HS-27A (cell line): Measurements from ENCODE around the gene ALG6.

Experiments
- DNase-seq: peaks from one replicate; pipeline ENCODE4 v3.0.0-alpha.2; 2012; ENCODE audit warnings: low read depth, missing footprints

ALG6 gene

DNA sequence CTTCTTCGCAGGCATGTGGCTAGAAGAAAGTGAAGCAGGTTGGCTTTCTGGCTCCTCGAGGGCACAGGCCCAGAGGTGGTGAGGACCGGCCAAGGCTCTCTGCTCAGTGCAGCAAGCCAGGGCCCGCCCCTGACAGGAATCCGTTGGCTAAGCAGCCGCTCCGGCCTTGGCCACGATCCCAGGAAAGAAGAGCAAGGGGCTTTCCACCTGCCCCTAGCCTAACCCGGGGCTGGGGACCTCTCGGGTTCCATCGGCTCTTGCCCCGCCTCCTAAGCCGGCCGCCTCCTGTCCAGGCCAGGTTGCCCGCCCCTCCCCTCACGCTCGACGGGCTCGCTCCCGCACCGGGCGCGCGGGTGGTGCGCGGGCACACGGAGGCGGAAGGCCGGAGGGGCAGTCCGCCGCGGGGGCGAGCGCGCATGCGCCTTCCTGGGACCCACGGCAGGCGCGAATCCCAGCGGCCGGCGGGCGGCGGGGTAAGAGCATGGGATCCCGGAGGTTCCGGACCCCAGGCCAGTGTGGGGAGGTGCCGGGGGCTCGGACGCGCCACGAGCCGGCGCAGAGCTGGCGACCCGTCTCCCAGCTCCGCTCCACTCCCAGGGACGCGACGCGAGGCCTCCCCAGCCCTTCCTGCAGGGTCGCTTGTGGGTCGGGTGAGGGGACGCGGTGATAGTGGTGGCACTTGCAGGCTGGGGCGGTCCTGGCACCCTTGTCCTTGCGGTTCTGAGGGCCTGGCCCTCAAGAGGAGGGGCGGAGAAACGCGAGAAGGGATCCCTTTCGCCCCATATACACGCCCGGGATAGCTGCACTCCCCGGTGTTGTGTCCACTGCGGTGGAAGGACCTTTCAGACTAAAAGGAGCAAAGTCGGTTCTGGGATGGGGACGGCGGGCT, at the start of gene ALG6:
TSS of gene ALG6 (plus strand) at position 413 of the 889 bp plus-strand sequence. CDS start 3,351 bp downstream, outside the sequence.
- DNase-seq = peak; percentile 79

DNA sequence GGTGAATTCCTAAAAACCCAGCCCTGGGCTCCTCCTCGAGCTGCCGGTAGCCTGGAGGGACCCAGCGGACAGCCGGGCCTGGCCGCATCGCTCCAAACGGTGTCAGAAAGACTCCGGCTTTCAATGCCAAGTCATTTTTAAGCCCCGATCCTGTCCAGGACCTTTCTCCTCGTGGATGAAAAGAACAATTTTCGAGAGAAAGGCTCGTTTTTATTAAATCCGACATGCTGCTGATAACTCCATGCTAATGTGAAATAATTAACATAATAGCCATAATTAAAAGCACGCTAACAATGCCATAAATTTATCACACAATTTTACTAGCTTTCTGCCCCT, 49.6 kb upstream of the ALG6 start:
- no peak for DNase-seq

DNA sequence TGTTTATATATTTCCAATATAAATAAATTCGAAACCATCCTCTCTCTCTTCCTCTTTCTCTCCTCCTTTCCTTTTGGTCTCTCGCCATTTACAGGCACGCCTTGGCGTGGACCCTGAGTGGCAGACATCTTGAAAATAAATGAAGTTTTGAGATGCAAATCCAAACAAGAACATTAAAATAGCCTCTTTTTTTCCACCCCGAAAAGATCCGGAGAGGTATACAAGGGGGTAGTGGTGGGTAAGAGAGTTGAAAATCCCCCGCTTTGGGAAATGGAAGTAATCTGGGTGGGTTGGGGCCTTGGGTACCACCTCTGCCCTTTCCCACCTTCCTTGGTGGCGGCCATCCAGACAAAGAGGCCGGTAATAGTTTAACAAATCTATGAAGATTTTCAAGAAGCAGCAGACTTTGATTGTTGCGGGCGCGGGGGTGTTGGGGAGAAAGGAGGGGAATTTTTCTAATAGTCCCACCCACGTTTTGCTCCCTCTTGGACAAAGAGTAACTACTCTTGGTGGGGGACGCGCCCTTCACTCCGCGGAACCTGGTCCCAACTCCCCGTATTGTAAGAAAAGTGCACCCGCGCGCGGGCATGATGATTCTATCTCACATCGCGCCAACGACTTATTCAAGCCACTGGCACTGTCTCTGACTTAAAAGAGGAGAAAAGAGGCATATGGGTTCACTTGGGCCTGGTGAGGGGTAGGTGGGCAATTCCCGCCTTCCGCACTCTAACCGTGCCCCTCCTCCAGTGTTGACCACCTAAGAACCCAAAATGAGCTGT, 49.0 kb upstream of the ALG6 start:
- no peak for DNase-seq

DNA sequence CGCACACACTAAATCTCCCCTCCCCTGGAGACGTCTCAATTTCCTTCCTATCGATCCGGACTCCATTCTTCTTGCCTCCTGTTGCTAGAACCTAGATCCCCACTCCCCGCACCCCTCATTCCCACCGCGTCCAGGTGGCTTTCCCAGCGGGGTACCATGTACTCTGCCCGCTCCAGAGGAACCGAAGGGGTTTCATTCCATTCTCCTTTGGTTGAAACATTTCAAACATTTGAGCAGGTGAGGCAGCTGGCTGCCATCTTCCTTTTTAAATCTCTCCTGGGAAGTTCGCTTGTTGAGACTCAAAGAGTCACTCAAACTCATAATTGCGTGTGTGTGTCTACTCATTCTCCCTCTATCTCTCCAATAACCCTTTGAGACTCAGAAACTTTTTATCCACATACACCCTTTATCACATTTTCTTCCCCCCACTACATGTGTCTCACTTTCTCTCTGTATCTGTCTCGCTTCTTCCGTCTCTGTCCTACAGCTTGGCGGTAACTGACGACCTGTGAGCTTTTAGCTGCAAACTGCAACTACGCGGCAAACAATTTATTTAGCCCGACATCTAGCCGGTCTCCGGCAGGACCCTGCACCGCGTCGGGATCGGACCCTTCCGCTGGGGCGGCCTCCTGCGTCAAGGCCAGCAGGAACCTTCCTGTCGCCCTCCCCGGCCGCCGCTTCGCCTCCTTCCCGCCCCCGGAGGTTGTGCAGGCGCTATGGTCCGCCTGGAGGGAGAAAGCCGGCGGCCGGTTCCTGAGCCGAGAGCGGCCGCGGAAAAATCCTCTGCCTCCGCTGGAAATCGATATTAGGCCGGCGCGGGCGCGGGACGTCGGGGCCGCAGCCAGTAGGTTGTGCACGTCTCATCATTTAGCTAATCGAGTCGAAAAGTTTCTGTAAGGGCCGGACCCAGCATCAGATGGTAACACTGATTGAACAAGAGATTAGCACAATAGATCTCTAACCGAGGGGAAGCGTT, 48.1 kb upstream of the ALG6 start:
- DNase-seq = no peak

DNA sequence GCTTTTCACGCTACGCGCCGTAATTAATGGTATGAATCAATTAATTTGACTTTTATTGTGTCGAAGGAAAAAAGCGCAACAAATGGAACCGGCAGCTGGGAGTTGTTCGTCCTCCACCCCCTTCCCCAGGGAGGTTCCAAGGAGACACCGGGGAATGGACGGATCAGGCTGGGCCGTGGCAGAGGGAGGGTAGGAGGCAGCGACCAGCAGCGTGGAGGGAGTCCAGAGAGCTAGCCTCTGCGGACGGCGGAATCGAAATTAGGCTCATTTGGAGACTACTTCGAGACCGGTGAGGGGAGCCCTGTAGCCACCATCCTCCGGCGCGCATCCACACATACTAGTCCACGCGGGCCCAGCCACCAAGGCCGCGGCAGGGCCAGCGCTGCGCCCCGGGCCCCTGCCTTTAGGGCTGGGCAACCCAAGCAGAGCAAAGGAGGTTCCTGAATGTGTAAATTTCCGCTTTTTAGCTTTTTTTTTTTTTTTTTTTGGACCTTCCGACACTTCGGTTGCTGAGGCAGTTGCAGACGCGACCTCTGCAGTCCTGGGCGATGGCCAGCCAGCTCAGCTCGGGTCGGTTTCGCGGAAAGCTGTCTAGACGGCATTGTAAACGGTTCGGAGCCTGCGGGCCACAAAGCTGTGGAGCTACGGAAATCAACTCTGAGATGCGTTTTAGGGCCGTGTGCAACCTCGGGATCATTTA, 47.3 kb upstream of the ALG6 start:
- no peak for DNase-seq

DNA sequence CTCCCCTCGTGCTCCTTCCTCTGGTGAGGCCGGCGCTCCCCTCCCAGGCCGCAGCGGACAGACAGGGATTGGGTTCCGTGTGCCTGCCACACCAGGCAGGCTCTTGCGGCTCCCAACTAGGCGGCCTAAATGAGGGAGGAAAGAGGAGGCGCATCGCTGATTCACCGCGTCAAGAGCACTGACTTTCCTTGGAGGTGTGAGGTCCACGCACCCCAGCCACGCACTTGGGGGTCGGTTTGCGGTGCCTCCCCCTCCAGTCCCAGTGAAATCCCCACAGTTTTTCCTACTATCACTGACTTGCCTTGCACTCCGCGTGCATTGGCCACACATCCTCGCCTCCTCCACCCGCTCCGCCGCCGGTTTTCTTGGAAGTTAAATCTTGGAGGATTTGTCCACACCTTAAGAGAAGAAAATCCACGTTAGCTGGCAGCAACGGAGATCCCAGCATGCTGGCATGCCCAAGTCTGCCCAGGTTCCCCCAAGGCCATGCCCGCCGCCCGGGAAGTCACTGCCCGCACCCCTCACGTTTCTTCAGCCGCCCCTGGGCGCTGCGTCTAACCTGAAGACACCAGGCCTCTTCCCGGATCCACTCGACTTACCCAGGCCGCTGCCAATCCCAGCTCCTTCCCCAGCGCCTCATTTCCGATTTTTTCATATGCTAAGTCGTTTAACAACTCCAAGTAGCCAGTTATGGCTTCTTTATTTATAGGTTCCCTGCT, 46.2 kb upstream of the ALG6 start:
- DNase-seq = no peak

DNA sequence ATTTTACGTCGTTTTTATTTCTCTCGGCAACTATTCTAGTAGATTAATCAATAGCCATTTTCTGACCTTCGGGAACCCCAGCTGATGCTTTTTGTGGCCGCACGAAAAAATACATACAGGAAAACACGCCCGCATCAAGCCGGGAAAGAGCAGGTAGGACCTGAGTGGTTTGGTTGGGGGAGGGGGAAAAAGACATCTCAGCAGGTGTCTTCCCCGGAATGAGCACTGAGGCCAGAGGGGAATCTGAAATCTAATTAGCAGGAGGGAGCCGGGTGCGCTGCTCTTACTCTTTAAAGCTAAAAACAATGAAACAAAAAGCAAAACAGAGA, 45.7 kb upstream of the ALG6 start:
- no peak for DNase-seq

DNA sequence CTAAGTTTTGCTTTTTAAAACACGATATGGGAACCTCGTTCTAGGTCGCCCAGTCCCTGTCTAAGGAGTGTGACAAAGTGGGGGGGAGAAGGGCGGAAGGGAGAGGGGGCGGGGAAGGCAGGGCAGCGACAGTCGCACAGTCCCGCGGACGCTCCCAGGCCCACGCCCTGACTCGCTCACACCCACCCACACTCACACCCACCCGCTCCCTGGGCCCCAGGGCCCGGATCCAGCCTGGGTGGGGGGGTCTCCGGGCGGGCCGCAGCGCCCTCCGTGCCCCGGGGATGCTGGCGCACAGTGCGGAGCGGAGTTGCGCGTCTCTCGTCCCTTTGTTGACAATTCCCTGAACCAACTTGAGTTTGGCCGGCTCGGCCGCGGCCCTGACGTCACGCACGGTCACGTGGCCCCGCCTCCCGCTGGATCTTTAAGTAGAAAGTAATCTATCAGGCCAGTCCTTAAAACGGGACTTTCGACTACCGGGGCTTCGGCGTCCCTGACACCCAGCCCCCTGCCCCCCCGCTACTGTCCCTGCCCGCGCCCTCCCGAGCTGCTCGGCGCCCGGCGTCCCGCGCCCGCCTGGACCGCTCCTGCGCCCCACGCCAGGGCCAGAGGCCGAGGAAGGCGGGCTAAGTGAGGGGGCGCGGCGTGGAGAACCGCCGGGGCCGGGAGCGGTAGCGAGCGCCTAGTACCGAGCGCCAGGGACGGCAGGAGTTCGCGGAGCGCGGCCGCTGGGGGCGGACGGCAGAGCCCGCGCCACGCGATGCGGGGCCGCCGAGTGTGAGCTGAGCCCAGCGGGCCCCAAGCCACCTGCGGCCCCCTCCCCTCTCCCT, 45.1 kb upstream of the ALG6 start, which contains the start of gene FOXD3:
TSS of gene FOXD3 (plus strand) at position 454 of the 830 bp plus-strand sequence. CDS start 492 bp downstream, outside the sequence.
- no peak for DNase-seq

DNA sequence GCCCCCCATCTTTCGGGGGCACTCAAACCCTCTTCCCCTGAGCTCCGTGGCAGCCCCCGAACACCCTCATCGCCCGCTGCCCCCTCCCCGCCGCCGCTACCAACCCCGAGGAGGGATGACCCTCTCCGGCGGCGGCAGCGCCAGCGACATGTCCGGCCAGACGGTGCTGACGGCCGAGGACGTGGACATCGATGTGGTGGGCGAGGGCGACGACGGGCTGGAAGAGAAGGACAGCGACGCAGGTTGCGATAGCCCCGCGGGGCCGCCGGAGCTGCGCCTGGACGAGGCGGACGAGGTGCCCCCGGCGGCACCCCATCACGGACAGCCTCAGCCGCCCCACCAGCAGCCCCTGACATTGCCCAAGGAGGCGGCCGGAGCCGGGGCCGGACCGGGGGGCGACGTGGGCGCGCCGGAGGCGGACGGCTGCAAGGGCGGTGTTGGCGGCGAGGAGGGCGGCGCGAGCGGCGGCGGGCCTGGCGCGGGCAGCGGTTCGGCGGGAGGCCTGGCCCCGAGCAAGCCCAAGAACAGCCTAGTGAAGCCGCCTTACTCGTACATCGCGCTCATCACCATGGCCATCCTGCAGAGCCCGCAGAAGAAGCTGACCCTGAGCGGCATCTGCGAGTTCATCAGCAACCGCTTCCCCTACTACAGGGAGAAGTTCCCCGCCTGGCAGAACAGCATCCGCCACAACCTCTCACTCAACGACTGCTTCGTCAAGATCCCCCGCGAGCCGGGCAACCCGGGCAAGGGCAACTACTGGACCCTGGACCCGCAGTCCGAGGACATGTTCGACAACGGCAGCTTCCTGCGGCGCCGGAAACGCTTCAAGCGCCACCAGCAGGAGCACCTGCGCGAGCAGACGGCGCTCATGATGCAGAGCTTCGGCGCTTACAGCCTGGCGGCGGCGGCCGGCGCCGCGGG, 44.2 kb upstream of the ALG6 start:
- DNase-seq = no peak

DNA sequence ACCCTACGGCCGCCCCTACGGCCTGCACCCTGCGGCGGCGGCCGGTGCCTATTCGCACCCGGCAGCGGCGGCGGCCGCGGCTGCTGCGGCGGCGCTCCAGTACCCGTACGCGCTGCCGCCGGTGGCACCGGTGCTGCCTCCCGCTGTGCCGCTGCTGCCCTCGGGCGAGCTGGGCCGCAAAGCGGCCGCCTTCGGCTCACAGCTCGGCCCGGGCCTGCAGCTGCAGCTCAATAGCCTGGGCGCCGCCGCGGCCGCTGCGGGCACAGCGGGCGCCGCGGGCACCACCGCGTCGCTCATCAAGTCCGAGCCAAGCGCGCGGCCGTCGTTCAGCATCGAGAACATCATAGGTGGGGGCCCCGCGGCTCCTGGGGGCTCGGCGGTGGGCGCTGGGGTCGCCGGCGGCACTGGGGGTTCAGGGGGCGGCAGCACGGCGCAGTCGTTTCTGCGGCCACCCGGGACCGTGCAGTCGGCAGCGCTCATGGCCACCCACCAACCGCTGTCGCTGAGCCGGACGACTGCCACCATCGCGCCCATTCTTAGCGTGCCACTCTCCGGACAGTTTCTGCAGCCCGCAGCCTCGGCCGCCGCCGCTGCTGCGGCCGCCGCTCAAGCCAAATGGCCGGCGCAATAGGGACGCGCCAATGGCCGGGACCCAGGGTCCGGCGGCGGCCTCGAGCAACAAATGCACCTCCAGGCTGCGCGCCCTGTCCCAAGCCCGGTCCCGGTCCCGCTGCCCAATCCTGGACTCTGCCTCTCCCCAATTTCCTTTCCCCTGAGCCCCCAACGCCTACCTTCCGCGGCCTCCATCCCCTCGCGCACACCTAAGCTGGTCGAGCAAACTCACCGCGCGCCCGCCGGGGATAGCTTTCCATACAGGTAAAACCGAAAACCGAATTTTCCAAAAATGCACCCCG, 43.3 kb upstream of the ALG6 start:
- no peak for DNase-seq

DNA sequence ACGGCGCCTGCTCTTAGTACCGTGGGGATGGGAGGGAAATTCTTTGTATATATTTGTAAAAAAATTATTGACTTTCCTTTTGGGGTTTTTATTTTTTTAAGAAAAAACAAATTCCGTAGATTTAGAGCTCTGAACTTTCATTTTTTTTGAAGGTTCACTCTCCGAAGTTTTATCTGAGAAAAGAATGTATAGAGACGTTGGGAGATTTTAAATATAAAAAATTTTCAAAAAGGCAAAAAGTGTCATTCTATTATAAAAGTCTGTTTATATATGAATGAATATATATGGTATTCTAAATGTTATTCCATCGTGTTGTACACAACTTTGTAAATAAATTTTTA, 42.7 kb upstream of the ALG6 start:
- DNase-seq = no peak

DNA sequence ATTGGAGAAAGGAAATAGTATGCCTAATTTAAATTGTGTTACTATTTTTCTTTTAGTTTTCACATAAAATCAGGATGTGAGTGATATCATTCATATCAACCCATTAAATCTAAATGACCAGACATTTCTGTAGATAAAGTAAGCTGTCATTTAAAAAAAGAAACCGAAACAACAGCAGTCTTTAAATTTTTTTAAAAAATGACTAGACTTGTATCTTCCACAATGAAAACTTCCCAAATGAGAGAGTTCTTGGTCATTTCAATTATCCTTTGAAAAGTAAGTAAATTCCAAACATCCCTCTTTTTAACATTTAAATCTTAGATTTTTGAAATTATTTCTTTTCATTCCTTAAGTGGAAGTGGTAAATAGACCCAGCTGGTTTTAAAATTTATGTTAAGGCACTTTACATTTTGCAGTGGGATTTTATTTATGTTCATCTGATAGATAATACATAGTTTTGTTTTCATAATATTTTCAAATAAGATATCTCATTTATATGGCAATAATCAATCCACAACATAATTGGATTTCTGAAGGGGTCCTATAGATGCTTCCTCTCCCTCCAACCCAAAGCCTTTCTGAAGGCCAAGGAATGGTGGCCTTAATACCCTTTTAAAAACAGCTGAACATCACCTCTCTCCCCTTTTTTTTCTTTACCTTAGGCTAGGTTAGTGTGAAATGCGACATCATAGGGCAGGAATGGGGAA, 42.0 kb upstream of the ALG6 start:
- no peak for DNase-seq

DNA sequence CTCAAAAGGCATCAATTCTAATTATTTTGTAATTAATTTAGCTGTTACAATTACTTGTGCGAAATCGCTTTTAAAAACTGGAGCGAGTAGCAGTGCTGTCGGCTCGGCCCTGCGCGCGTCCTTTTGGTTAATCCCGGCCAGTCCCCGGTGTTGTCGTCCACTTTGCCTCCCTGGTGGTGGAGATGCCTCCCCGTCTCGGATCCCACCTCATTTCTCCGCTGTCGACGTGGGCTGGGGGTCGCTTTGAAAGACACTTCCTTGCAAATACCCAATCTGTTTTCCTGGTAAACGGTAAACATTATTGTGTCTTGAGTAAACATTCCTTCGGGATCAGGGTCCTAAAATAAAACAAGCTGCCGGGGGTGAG, 41.3 kb upstream of the ALG6 start:
- DNase-seq = no peak

DNA sequence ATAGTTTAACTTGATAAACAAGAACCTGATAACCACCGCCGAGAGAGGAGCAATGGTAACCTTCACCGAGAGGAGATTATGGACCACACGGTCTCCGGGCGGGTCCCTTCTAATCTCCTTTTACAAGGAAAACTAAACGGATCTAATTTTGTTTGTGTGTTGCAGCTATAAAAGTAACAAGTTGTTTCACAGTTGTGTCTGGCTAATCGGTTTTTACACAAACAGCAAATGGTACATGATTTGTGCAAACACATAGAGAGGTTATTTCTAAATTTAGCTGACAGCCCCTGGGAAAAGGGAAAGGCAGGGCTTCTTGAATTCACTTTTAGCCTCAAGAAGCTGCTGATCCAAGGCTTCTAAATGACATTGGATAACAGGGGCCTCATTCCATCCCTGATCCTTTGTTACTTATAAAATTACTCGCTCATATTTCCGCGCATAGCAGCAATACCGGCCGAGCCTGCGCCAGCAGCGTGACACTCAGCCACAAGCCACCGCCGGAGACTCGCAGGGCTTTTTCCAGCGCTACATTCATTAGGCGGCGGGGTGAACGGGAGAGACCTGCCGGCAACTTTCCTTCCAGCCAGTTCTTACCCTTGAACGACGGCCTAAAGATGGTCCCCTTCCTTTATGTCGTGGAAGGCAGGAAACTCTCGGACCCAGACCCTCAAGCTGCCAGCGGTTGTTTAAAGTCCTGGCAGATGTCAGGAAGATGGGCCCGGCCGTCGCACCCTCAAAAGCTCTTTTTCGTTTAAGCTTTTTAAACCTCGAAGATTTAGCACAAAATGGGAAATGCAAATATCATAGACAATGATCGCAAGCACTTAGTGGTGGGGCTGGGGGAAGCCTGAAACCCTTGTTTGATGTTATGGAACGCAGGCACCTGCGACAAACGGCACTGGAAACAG, 40.7 kb upstream of the ALG6 start:
- DNase-seq = no peak

DNA sequence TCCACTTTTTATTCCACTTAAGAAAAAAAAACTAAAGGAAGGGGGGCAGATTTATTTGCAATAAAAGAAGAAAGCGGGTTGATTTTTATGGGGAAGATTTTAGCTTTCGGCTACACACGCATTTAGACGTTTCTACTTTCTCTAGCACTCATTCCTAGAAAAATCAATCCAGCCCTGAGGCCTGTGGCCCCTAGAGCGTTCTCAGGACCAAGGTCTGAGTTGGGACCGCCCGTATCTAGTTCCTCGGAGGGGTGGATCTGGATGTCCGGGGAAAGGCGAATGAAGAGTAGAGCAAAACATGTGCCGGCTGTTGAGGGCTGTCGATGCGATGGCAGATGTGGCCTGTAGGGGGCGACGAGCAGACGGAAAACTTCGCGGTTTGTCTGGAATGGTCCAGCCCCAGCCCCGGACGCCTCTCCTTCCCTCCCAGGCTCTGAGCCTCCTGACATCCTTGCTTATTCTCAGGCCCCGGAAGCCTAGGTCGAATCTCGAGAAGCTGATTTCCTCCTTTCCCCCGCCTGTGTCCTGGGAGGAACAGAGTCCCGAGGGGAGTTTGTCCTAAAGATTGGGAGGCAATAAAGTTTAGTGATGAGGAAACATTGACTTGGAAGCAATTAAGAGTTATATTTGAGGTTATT, 39.9 kb upstream of the ALG6 start:
- DNase-seq = peak; percentile 20

DNA sequence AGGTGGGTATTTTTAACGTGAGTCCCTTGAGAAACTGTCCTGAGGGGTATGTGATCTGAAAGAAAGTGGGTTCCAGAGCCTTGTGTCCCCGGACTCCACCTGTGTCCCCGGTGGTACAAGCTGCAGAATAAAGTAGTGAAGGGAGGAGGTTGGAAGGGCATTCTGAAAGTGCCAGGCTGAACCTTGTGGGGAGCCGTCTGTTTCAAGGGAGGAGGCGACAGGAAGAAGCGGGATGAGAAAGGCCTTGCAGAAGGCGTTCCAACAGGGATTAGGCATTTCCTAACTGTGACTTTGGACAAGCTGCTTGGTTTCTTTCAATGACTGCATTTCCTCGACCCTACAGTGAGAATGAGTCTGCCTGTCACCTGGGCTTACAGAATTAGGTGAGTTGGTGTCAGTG, 39.3 kb upstream of the ALG6 start:
- no peak for DNase-seq
